NCI-H69 (cell line): Measurements from ENCODE around the gene PRSS38.
A peak's percentile ranks its signal among the peaks of the same experiment; 100 is the strongest.

Experiments used
- DNase-seq: peaks from one replicate; lab custom pipeline; 2025; lab: John Stamatoyannopoulos, UW

The PRSS38 gene

DNA sequence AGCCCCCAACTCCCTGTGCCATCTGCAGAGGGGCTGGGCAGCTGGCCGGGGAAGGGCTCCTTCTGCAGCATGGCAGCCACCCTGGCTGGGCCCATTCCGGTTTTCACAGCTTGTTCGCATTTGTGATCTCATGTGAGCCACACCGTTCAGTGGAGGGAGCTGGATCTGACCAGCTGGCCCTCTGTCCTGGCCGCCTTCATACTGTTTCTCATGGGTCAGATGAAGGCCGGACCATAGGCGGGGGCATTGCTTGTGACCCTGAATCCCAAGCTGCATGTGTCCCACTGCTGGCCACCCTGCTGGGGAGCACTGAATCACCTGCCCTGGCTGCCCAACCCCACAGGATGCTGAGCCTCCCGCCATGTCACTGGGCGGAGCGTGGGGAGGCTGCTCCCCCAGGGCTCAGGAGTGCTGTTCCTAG lies 36.4 kb upstream of the PRSS38 start:
- peak; percentile 77 for DNase-seq

DNA sequence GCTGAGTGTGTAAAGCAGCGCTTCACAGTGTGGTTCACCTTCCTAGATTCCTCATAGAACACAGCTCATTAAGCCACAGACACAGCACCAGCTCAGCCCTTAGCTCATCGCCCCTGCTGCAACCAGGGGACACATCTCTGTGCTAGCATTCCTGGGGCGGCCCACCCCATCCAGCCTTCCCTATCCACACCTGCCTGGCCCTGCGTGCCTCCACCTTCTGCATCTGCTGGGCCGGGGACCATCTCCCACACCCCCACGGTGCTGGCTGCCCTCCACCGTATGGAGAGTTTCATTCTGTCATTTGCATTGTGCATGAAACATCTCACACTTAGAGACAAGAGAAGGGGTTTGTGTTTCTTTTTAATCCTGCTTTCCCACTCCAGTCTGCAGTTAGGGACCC lies 35.8 kb upstream of the PRSS38 start:
- DNase-seq: peak; percentile 56

DNA sequence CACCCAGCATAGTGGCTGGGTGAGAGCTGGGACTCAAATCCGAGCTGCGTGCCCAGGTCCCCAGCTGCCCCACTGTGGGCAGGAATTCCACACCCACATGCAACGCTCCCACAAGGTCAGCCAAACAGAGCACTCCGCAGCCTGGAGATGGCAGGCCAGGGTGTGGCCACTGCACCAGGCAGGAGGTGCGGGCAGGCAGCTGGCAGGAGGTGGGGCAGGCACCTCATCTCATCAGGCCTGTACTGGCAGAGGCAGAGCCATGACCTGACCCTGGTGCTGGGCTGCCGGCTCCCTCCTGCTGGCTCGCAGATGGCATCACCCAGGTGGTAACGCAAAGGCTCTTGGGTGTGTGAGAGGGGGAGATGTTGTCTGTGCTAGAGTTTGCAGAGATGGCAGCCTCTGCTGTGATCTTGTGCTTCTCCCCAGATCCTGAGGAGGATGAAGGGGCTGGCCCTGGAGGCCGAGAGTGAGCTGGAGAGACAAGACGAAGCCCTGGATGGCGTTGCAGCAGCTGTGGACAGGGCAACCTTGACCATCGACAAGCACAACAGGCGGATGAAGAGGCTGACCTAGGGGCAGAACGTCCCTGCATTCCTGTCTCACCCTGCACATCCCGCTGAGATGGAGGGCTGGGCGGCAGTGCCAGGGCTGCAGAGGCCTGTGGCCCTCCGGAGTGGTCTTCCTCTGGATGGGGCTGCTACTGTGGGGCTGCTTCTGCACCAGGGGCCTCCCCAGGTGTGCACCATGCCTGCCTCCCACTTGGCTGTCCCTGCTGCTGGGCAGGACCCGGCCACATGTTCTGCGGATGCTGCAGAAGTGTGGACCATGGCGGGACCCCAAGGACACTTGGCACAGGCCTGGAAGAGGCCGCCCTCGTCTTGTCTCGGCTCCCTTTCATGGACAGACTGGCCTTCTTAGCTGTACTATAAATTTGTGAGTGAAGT lies 35.1 kb upstream of the PRSS38 start:
- peak; percentile 94 for DNase-seq

DNA sequence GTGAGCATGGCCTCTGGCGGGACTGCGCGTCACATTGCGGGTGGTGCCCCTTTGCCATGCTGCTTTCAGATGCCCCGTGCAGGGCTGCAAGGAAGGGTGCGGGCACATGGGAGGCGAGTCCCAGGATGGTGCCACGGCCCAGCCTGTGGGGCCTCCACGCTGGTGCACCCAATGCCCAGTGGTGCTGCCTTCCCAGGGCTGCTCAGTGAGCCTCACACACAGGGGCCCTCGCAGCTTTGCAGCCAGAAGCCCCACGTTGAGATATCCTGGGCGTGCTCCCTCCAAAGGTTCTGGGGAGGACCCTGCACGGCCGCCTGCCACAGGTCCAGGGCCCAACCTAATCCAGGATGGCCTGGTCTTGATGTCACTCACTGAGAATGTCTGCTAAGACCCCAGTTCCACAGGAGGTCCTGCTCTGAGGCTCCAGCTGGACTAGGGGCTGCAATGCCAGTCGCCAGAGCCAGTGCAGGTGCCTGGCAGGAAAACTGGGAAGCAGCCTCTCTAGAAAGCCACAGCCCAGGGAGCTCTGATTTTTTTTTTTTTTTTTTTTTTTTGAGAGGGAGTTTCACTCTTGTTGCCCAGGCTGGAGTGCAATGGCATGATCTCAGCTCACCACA lies 34.1 kb upstream of the PRSS38 start:
- DNase-seq: no peak

DNA sequence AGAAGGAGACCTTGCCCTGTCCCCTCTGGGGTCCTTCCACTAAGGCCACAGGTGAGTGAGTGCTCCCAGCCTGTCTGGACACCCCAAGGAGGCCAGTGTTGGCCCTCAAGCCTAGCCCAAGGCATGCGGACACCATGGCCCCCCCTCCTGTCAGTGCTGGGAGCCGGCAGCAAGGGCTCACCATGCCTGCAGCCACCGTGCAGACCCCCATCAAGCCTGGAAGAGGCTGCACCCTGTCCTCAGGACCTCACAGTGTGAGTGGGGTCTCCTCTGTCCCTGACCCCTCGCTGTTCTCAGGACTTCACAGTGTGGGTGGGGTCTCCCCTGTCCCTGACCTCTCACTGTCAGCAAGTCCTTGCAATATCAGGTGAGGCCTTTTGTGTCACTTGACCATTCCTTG lies 33.2 kb upstream of the PRSS38 start:
- DNase-seq: no peak

DNA sequence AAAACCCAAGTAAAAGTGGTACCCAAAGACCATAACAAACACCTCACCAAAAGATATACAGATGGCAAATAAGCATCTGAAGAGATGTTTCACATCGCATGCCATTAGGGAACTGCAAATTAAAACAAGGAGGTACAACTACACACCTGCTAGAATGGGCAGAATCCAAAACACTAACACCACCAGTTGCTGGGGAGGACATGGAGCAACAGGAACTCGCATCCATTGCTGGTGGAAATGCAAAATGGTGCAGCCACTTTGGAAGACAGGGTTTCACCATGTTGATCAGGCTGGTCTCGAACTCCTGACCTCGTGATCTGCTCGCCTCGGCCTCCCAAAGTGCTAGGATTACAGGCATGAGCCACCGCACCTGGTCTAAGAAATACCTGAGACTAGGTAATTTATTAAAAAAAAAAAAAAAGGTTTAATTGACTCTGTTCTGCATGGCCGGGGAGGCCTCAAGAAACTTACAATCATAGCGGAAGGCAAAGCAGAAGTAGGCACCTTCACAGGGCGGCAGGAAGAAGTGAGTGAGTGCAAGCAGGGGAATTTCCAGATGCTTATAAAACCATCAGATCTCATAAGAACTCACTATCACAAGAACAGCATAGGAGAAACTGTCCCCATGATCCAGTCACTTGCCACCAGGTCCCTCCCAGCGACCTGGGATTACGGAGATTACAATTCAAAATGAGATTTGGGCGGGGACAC lies 30.2 kb upstream of the PRSS38 start:
- DNase-seq: no peak

- DNase-seq: peak; percentile 36
These were observed 29.4 kb upstream of the PRSS38 start for GRCh38 chr1:227785805-227786671.

- DNase-seq: no peak
These were observed 28.6 kb upstream of the PRSS38 start for GRCh38 chr1:227786673-227787512.

- DNase-seq: peak; percentile 99
These were observed 27.8 kb upstream of the PRSS38 start for GRCh38 chr1:227787513-227788270.

DNA sequence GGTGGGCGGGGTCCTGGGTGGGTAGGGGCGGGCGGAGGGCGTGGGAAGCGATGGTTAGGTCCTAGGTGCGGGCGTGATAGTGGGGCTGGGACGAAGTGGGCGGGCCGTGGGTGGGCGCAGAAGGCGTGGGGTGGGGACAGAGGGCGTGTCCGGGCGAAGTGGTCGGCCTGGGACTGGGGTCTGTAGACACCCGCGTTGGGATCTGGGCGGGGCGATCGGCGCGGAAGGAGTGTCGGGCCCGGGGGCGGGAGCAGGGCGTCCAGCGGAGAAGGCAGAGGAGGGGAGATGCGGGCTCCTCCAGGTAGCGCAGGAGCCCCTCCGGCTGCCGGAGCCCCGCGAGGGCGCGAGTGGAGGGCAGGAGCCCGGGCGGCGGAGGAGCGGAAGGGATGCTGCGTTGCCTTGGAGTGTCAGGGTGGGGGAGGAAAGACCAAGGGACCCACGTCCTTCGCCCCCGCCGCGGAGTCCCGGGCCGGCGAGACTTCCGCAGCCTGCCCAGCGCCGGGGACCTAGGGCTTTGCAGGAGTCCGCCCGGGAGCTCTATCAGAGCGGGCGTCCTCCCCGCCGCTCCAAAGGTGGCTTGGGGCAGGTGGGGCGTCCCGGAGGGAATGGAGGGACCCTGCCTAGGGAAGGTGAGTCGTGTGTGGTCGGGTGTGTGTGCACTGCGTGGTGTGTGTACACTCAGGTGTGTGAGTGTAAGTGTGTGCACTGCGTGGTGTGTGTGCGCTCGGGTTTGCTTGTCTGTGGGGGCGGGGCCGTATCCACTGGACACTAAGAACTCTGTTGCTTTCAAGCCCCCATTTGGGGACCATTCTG lies 27.0 kb upstream of the PRSS38 start:
- peak; percentile 96 for DNase-seq

DNA sequence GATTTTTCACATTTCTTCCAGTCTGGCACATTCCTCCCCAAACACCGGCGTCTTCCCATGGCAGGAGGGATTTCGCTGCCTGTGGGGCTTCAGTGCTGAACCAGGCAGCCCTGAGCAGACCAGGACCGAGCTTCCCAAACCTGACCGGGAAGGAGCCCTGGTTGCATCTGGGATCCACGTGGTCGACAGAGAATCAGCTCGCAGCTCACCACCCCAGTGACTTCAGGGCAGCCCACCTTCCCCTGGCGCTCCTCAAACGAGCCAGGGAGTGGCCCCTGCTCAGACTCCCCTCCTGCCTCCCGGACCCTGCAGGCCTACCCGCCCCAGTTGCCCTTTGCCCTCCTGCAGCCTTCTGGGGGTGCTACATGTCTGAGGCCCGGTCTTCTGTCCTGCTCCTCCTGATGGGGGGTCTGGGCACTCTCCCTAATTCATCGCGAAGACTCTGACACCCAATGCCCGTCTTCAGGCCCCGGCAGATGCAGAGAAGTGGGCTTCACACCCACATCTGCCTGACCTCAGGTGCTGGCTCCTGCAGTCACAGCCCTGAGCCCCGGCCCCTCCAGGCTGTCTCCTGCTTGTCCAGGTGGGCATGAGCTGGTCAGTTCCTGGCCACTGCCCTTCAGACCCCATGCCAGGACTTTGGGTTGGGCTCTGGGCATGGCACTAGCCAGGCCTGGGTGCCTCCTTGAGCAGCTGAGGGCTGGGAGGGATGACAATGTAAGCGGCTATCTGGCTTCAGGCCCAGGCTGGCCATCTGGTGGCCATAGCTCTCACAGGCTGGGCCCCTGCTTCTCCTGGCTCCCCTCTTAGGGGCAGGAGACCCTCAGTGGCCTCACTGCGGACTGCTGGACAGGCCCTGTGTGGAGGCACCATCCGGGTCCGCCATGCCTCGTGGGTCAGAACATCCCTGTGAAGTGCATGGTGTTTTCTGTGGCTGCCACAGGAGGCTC lies 26.1 kb upstream of the PRSS38 start:
- DNase-seq: peak; percentile 46

DNA sequence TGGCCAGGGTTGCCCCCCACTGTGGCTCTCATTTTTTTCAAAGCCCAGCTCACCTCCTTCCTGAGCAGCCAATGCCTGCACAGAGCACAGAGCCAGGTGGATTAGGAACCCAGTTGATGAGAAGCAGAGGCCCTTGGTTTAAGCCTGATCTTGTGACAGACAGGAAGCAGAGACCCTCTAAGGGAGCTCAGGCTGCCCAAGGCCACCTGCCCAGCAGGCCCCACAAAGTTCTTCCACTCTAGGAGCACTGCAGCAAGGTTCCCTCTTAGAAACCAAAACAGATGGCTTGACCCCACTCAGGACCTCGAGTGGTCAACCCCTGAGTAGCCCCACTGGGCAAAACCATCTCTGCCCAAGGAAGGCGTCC lies 25.5 kb upstream of the PRSS38 start:
- peak; percentile 41 for DNase-seq

DNA sequence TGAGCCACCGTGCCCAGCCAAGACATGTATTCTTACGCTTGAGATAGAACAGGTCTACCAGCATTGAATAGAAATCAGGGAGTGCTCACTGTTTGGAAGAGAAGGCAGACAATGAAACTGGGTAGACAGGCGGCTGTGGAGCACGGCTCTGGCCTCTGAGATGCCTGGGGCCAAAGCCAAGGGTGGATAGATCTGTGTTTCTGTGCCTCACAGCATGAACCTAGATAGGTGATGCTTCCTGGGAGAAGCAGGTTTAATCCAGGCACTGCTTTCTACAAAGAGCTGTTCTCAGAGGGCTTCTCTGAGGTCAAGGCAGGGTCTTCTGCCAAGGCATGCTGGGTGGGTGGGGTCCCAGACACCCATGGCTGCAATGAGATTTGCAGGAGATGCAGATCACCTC lies 24.6 kb upstream of the PRSS38 start:
- no peak for DNase-seq

DNA sequence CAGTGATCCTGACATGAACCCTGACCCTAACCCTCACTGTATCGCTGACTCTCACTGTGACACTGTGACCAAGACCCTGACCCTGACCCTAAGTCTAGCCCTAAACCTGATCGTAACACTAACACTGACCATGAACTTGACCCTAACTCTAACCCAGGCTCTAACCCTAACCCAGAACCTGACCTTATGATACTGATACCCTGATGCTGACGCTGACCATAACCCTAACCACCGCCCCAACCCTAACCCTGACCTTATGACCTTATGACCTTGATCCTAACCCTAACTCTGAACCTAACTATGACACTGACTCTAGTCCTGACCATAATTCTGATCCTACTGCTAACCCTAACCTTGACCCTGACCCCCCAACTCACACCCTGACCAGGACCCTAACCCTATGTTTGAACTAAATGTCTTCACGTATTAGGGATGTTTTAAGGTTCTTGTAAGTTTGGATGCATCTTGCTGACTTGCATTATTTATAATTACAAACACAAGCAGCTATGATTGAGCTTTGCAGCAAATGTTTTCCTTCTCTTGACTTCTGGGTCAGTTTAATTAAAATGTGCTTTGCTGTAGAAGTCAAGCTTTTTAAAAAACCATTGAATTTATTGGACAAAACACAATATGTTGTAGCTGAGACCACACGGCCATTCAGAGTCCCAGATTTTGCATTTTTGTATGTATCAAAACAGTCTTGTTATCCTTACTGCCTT lies 23.9 kb upstream of the PRSS38 start:
- DNase-seq: no peak

DNA sequence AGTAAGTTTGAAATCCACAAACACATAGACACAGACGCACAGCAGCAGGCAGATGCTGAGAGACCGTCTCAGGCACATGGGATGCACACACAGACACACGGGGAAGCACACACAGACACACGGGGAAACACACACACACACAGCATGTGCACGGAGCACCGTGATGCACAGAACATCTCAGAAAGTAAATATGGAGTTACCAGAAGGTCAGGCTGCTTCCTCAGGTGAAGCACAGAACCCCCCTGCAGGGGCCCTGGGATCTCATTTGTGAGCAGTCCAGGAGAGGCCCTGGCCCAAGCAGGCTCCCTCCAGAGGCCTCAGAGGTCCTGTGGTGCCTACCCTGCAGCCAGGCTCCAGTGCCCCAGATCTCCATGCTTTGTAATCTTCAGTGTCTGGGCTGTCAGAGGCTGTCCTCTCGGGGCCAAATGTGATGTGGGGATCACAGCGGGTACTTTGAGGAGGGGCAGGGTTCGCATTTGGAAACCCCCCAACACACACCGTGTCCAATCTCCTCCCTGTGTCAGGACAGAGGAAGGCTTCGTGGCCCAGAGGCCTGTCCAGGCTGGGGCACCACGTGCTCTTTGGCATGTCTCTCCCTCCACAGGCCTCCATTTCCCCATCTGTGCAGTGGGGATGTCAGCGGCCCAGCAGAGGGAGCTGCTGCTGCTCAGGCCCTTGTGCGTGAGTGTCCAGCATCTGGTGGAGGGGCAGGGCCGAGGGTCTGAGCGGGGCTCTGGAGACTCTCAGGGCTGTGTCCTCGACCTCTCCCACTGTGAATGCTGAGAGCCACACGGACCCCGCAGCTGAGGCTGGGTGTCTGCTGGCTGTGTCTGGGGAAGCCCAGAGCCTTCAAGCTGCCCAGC lies 23.0 kb upstream of the PRSS38 start:
- no peak for DNase-seq
